Fibroblast of skin of left quadriceps (primary cell): ENCODE measurements around the gene TBX2.

ENCODE experiments used
- DNase-seq, 2 experiments: peaks; one replicate each; pipeline ENCODE4 v3.0.0-alpha.2; 2013; ENCODE audit warnings: low read depth in 2 of 2

The TBX2 gene

GRCh38 chr17:61387511-61388305 lies 11.9 kb upstream of the TBX2 start:
- no peak for DNase-seq

- no peak for DNase-seq
Measured at GRCh38 chr17:61388561-61389356, 10.9 kb upstream of the TBX2 start.

GRCh38 chr17:61389670-61390478 lies 9.8 kb upstream of the TBX2 start:
- no peak for DNase-seq

- DNase-seq: no peak
Measured at GRCh38 chr17:61390479-61390791, 9.2 kb upstream of the TBX2 start.

- DNase-seq: no peak
Measured at GRCh38 chr17:61391595-61392291, 7.9 kb upstream of the TBX2 start.

- DNase-seq: no peak
Measured at GRCh38 chr17:61392679-61393078, 7.0 kb upstream of the TBX2 start.

- DNase-seq: no peak
Measured at GRCh38 chr17:61393550-61393903, 6.1 kb upstream of the TBX2 start.

- DNase-seq: no peak
Measured at GRCh38 chr17:61393904-61394629, 5.6 kb upstream of the TBX2 start.

- DNase-seq: no peak
Measured at GRCh38 chr17:61394630-61395408, 4.8 kb upstream of the TBX2 start.

GRCh38 chr17:61395409-61395982 lies 4.1 kb upstream of the TBX2 start:
- DNase-seq: no peak

- DNase-seq: no peak
Measured at GRCh38 chr17:61395983-61396585, 3.6 kb upstream of the TBX2 start.

- DNase-seq: no peak
Measured at GRCh38 chr17:61396586-61397085, 3.0 kb upstream of the TBX2 start.

GRCh38 chr17:61397086-61397842 lies 2.4 kb upstream of the TBX2 start:
- DNase-seq: no peak

- no peak for DNase-seq
Measured at GRCh38 chr17:61398721-61399130, 917 bp upstream of the TBX2 start.

- no peak for DNase-seq
Measured at GRCh38 chr17:61400066-61400716, 548 bp downstream of the TBX2 start.

GRCh38 chr17:61400717-61401388 lies 1.2 kb downstream of the TBX2 start:
- DNase-seq: no peak

GRCh38 chr17:61401389-61402072 lies 1.9 kb downstream of the TBX2 start:
- DNase-seq: no peak
